Measurements from ENCODE around the gene GSTCD.
"Not testable (repeated sequence)": the region's sequence is repeated elsewhere in the genome, so short reads cannot be mapped to it uniquely, and the experiment has no call there.

GSTCD gene, protein sequence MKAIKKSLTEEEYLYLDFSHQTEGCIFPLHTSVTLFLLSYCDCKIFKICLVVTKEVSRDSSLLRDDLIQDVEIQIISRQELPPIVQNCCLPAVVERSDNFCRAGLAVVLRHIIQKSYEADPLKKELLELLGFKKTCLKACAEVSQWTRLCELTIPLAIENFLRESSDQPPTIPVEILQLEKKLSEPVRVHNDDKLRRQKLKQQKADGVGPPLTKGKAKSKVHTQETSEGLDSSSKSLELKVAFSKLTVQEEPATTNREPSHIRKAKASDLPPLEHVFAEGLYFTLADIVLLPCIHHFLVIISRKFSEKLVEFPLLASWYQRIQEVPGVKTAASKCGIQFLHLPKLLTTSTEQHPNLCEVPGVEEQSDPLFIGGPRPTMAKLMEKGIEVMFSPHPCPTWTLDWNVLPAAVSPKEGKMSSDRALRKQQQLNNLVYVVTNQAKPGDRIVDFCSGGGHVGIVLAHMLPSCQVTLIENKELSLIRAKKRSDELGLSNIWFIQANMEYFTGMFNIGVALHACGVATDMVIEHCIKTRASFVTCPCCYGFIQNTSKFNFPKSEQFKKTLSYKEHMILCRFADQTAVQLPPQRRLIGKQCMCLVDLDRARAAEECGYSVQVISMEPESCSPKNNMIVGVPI

DNA sequence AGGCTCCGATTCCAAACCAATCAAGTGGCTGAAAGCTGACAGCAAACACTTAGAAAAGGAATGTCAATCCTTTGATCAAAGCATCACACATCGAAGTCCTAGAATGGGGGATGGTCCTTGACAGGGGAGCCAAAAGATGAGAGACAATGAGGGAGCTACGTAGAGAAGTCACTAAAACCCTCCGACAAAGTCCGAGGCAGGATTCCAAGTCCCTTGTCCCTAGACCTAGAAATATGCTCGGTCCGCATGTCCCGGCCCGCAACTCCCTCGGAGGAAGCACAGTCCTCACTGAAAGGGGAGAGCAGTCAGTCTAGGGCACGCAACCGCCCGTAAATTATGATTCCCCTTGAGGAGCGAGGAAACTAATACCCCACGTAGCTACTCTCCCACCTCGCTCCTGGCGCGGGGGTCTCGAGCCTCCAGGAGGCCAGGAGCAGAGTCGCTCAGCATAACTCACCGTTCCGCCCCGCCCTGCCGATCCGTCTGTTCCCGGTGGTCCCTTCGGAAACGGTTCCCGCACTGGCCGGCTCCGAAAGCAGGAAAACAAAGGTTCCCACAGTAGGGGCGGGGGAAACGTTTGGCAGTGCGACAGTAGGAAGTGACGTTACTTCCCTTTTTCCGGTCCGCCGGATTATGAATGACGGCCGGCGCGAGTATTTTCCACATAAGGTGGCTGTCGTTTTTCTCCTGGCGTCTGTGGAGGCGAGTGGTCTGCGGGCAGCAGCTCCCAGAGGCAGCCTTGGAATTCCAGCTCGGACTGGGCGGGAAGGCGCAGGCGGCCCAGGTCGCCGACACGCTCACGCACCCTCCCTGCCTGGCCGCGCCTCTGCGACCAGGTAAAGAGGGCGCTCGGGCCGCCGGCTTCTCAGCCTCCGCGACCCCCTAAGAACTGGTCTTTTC is at the start of gene GSTCD, which contains the start of gene INTS12:
Gene GSTCD, plus strand, starts transcription at position 604 of the 900 bp plus-strand sequence. CDS start 8,830 bp downstream, outside the sequence.
Gene INTS12, minus strand, starts transcription at position 509 of the 900 bp plus-strand sequence. CDS start 8,684 bp downstream, outside the sequence.
- peak; percentile 82 to 87 for DNase-seq (ENCODE audit: low read depth in 2 of 2)

DNA sequence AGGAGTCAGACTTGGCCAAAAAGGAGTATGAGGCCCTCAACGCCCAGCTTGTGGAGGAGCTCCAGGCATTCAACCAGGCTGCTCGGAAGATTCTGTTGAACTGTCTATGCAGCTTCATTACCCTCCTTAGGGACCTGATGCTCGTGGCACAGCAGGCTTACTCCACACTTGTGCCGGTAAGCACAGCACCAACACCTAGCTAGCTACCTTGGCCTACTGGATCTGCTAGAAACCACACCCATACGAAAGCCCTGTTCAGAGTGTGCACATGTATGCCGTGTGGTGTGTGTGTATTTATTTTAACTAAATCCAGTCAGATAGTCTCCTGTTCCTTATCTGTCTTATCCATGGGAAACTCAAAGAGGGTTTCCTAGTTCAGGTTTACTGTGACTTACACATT is 49.4 kb upstream of the GSTCD start:
- DNase-seq (ENCODE audit: low read depth in 2 of 2) = no peak

DNA sequence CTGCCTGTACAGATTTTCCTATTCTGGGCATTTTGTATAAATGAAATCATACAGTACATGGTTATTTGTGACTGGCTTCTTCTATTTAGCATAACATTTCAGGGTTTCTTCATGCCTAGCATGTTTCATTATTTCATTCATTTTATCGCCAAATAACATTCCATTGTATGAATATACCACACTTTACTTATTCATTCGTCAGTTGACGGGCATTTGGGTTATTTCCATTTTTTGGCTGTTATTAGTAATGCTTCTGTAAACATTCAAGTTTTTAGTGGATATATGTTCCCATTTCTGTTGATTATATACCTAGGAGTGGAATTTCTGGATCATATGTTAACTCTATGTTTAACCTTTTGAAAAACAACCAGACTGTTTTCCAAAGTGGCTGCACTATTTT is 47.6 kb upstream of the GSTCD start:
- no peak for DNase-seq (ENCODE audit: low read depth in 2 of 2)

DNA sequence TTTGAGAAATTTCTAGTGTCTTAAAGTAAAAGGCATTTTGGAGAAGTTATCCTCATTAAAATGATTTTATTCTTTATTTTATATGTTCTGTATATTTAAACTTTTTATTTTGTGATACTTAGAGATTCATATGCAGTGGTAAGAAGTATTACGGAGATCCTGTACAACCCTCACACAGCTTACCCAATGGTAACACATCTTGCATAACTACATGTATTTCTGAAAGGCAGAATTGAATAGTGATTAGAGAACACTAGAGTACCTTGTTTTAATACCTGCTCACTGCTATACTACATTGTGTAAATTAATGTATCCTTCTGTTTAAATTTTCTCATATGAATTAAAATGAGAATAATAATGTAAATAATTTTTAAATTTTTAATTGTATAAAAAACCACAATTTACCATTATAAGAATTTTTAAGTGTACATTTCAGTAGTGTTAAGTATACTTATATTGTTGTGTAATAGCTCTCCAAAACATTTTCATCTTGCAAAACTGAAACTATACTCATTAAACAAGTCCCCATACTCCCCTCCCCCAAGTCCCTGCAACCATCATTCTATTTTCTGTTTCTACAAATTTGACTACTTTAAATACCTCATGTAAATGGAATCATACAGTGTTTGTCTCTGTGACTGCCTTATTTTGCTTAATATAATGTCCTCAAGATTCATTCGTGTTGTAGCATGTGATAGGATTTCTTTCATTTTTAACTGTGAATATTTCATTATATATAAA is 45.5 kb upstream of the GSTCD start:
- no peak for DNase-seq (ENCODE audit: low read depth in 2 of 2)

DNA sequence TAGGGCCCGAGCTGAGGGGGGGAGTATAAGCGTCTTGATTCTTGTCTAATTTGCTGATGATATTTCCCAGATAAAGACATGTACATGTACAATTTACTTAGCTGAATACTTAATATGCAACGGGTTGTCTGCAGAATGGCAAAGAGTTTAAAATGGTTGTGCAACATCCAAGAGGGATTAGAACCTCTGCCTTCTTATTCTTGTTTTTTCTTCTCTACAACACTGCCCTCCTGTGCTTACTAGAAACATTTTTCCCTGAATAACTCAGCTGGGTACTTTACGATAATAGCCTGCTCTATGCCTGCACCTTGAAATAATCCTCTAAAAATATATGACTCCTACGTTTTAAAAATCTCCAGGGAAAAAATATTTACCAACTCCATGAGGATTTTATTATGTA is 41.9 kb upstream of the GSTCD start:
- DNase-seq (ENCODE audit: low read depth in 2 of 2) = no peak

DNA sequence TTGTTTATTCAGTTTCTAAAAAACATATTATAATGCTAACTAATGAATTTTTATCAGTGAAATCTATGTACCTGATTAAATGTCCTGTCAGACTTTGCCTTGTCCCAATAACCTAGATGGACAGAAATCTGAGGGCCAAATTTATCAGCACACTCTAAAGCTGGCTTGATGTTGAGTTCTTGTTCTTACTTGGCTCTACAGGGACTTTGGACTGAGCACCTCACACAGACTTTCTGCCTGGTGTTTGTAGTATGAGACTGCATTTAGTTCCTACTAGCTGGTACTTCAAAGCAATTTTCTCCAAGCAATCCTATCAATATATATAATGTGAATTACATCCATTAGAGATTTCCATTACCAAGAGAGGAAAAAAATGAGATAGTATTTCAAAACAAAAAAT is 37.9 kb upstream of the GSTCD start:
- no peak for DNase-seq (ENCODE audit: low read depth in 2 of 2)

DNA sequence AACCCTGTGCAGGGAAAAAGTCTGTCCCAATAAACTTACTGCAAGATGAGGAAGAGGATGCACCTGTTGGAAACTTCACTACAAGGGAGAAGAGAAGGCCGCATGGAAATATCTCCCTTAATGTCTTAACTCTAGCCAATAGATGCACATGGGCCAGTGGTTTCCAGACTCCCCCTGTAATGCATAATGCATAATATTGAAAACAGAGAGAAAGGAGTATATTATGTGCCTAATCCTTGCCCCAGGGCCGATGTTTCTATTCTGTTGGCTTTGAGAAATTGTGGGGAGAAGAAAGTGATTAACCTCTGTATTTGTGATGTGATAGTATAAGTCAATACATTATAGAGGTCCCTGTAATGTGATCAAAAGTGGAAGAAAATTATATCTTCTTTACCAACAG is 37.3 kb upstream of the GSTCD start:
- DNase-seq (ENCODE audit: low read depth in 2 of 2) = no peak

DNA sequence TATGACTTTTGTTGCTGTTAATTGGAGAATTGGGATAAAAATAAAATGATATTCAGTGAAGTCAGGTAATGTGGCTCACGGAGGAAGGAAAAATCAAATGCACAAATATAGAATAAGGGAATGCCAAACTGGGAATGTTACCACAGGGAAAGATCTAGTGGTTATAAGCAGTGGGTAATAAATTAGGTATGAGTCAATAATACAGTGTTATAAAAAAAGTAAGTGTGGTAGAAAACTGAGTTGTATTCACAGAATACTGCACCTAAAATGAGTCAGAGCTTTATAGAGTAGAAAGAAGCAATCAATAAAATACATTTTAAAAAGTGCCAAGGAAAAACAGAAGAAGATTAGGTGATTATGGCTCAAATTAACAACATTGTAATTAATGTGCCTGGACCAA is 34.6 kb upstream of the GSTCD start:
- DNase-seq (ENCODE audit: low read depth in 2 of 2) = no peak

DNA sequence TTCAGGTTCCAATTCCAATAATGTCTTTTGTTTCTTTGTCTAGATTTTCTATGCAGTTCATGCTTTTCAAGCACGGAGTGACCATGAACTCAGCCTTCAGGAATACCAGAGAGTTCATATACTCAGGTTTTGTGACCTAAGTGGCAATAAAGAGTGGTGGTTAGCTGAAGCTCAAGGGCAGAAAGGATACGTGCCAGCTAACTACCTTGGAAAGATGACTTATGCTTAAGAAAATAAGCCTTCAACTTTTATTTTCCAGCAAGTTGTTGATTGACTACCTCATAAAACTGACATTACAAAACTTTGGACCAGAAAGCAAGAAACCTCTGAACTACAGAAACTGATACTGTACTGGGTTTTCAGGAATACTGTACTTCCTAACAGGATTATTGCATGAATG is 30.9 kb upstream of the GSTCD start:
- no peak for DNase-seq (ENCODE audit: low read depth in 2 of 2)

DNA sequence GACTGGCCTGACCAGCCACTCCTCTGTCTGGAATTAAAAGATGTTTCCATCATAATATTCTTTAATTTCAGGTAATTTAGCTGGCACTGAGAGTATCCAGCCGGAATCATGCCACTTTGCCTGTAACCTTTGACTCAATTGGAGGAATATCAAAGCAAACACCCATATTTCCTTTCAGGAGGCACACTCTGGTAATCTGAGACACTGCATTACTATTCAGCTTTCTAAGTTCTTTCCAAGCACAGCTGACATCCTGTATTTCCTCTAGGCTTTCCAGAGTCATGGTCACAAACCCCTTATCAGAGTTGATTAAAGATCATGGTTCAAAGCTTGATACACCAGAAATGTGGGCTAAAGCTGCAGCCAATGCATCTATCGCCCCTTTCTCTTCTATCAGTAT is 29.4 kb upstream of the GSTCD start:
- no peak for DNase-seq (ENCODE audit: low read depth in 2 of 2)

DNA sequence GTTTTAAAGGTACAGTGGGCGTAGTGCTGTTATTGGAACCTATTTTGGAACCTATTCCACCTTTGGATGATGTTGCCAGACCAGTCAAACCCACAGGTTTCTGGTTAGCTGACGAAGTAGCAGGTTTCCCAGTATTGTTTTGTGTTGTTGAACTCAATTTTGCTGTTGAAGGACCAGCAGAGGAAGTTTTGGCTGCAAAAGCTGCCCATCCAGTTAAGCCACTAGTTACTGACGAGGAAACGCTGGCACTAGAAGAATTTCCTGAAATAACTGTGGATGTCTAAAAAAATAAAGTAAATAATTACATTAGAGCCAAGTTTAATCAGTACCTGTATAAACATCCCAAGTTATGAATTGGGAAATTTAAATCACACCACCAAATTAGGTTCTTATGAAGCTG is 25.5 kb upstream of the GSTCD start:
- DNase-seq (ENCODE audit: low read depth in 2 of 2) = no peak

DNA sequence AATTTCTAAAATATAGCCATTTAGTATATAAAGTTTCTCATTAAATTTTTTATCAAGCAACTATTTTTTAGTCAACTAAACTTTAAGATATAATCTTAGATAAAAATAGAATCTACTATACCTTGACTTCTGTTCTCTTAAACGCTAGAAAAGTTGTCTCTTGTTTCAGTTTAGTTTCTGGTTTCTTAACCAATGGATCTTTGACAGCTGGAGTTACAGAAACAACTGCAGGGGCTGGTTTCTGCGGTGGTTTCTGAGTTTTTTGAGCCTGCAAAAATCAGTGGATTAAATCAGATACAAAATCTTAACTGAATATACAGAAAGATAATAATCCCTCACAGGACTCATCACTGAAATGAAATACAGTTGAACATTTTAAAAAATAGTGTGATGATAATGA is 22.0 kb upstream of the GSTCD start:
- no peak for DNase-seq (ENCODE audit: low read depth in 2 of 2)

DNA sequence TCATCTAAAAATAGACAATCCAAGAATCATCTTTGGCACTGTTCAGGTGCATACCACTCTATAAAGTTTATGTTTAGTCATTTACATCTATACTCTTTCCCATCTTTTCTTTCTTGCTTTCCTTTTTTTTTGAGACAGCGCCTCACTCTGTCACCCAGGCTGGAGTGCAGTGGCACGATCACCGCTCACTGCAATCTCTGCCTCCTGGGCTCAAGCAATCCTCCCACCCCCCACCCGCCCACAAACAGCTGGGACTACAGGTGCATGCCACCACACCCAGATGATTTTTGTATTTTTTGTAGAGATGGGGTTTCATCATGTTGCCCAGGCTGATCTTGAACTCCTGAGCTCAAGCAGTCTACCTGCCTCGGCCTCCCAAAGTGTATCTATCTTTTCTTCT is 13.8 kb upstream of the GSTCD start:
- DNase-seq (ENCODE audit: low read depth in 2 of 2) = not testable (repeated sequence)

DNA sequence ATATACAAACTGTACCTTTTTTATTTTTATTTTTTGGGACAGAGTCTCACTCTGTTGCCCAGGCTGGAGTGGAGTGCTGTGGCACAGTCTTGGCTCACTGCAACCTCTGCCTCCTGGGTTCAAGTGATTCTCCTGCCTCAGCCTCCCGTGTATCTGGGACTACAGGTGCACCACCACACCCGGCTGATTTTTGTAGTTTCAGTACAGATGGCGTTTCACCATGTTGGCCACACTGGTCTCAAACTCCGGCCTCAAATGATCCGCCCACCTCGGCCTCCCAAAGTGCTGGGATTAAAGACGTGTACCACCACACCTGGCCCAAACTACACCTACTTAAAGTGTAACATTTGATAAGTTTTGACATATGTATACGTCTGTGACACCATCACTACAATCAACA is 12.8 kb upstream of the GSTCD start:
- not testable (repeated sequence) for DNase-seq (ENCODE audit: low read depth in 2 of 2)

DNA sequence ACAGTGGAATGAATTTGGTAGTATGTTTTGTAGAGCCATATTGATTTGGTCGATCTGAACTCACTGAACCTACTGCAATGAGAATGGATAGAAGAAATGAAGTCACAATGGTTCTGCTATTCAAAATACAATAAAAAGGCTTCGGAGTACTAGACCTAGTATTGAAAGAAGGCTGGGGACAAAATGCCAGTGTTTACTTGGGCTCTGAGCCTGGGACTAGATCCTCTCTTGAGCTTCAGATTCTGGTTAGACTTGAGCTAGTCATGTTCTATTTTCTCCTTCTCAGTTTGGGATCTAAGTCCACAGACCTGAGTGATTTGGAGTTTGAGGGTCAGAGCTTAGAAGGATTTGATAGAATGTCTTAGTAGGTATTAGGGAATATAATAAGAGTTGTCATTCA is 10.0 kb upstream of the GSTCD start:
- DNase-seq (ENCODE audit: low read depth in 2 of 2) = no peak

DNA sequence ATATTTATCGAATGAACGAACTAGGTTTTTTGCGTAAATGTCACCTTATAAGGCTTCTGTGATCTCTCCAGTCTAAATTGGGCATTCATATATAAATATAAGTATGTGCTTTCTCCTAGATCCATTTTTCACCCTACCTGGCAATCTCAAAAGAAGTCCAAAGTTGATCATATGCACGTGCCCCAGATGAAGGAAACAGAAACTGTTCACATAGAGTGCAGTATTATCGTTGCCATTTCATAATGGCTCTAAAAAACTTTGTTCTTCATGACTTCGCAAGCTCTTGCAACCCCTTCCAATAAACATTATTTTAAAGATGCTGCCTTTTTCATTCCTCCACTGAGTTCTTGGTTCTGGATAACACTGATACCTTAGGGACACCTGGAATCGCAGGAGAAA is 803 bp upstream of the GSTCD start:
- DNase-seq (ENCODE audit: low read depth in 2 of 2) = no peak

DNA sequence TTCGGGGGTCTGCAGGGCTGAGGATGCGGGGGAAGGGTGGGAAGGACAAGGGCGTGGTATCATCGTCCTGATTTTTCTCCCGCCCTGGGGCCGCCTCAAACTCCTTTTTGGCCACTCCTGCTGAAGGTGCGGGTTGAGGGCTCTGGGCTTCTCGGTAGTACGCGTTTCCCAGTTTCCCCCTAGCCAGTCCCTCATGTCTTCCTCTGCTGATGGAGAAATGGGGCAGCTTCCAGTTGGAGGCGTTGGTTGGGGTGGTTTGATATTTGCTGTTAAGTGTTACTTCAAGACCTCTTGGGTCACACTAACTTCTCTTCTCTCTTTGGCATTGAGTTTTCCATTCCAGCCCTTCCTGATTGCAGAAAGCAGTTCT is 482 bp downstream of the GSTCD start:
- DNase-seq (ENCODE audit: low read depth in 2 of 2) = no peak

DNA sequence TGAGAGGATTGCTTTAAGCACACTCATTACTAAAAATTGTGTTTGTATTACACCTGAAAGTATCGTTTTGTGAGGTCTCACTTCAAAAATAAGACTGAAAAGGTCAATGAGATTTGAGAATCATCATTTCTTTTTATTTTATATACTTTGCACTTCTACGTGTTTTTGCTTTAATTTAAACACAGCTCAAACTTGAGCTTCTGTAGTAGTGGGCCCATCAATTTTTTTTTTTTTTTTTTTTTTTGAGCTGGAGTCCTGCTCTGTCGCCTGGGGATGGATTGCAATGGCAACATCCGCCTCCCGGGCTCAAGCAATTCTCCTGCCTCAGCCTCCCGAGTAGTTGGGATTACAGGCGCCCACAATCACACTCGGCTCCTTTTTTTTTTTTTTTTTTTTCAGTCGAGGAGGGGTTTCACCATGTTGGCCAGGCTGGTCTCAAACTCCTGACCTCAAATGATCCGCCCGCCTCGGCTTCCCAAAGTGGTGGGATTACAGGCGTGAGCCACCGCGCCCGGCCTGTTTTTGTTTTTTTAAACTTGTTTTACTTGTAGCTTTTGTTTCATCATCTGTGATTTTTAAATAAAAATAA is 1.5 kb downstream of the GSTCD start:
- no peak for DNase-seq (ENCODE audit: low read depth in 2 of 2)

DNA sequence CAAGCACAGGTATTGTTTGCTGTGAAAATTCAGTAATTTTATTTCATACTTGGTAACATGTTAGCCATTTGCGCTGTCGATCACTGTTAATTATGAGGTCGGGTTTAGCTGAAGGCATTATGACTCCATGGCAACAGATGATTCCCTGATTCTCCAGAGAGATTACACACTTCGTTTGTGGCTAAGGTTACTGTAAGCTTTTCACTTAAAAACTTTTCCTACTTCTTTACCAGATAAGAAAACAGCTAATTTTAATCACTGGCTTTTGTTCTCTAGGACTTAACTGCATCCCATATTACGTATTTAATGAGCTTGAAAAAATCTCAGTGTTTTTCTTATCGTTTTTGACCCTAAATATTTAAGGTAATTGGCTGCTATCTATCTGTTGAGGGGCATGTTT is 2.1 kb downstream of the GSTCD start:
- DNase-seq (ENCODE audit: low read depth in 2 of 2) = no peak

DNA sequence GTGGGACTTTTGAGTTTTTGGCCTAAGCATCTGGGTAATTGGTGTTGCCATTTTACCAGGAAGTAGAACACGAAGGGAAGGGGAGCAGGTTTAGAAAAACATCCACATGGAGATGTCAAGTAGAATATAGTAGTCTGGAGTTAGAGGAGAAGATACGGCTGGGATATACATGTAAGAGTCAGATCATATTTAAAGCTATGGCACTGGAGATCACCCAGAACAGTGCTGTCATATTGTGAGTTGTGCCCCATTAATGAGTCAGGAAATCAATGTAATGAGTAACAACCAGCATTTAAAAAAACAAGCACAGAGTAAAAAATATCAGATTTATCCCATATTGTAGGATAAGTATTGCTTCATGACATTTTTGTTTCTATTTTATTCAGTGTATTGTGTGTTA is 4.2 kb downstream of the GSTCD start:
- no peak for DNase-seq (ENCODE audit: low read depth in 2 of 2)

DNA sequence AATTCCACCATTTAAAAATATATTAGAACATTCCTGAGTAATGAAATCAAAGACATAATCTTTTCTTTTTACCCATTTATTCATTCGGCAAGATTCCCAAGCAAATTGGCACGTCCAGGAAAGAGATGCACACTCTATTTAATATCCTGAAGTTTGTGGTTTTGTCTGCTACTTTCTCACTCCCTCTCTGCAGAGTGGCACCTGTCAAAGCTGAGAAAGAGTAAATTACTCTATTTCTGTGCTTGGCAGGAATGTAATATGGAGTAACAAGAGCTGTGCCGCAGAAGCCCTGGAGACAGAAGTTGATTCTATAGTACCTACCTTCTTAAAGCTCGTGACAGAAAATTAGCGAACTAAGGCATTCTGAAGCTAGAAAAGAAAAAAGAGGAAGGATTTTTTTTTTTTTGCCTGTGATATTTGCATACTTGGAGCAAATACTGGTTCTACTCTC is 5.5 kb downstream of the GSTCD start:
- DNase-seq (ENCODE audit: low read depth in 2 of 2) = no peak
